Measurements from ENCODE around the gene HEXIM2.

HEXIM2 gene

GRCh38 chr17:45135978-45136791, 25.5 kb upstream of the HEXIM2 start:
- H3K27me3 ChIP-seq (ENCODE audit: control insufficient read depth in 1 of 2, insufficient read depth in 2 of 2, low read length in 2 of 2) = no peaks in the 10 kb centered on the region
- peaks cover 32% of the 10 kb centered on the region for H3K4me1 ChIP-seq (ENCODE audit: control insufficient read depth, insufficient read depth, low read length)
- peak overlapping the region; percentile 86 for H3K27ac ChIP-seq (ENCODE audit: low read length)
- H3K9me3 ChIP-seq (ENCODE audit: control insufficient read depth in 2 of 2, low read length in 2 of 2) = no peaks in the 10 kb centered on the region
- H3K9ac ChIP-seq (ENCODE audit: low read length in 2 of 2) = peak overlapping the region; percentile 78 to 94
- peak overlapping the region; percentile 56 to 94 for H3K4me3 ChIP-seq (ENCODE audit: low read length in 2 of 2)
- H3K36me3 ChIP-seq (ENCODE audit: control insufficient read depth in 2 of 2, insufficient read depth in 2 of 2, low read length in 2 of 2) = peaks cover 3% of the 10 kb centered on the region in 2 donors

- Histone ChIP-seq H3K4me1 (ENCODE audit: control insufficient read depth, insufficient read depth, low read length) (peaks cover 24% of the 10 kb centered on the region), H3K9ac (ENCODE audit: low read length in 2 of 2) (peak overlapping the region; percentile 78 to 94), H3K9me3 (ENCODE audit: control insufficient read depth in 2 of 2, low read length in 2 of 2) (no peaks in the 10 kb centered on the region), H3K36me3 (ENCODE audit: control insufficient read depth in 2 of 2, insufficient read depth in 2 of 2, low read length in 2 of 2) (peaks cover 3% of the 10 kb centered on the region in 2 donors), H3K27me3 (ENCODE audit: control insufficient read depth in 1 of 2, insufficient read depth in 2 of 2, low read length in 2 of 2) (no peaks in the 10 kb centered on the region), H3K27ac (ENCODE audit: low read length) (peak overlapping the region; percentile 86), H3K4me3 (ENCODE audit: low read length in 2 of 2) (no peak overlapping the region)
These were observed 24.7 kb upstream of the HEXIM2 start for GRCh38 chr17:45136846-45137560.

- H3K9ac ChIP-seq (ENCODE audit: low read length in 2 of 2) = peak overlapping the region in 1 of 2 donors; percentile 51
- no peaks in the 10 kb centered on the region for H3K9me3 ChIP-seq (ENCODE audit: control insufficient read depth in 2 of 2, low read length in 2 of 2)
- H3K36me3 ChIP-seq (ENCODE audit: control insufficient read depth in 2 of 2, insufficient read depth in 2 of 2, low read length in 2 of 2) = peaks cover 3% of the 10 kb centered on the region in 2 donors
- H3K4me1 ChIP-seq (ENCODE audit: control insufficient read depth, insufficient read depth, low read length) = peaks cover 22% of the 10 kb centered on the region
- H3K27ac ChIP-seq (ENCODE audit: low read length) = no peak overlapping the region
- H3K27me3 ChIP-seq (ENCODE audit: control insufficient read depth in 1 of 2, insufficient read depth in 2 of 2, low read length in 2 of 2) = no peaks in the 10 kb centered on the region
- no peak overlapping the region for H3K4me3 ChIP-seq (ENCODE audit: low read length in 2 of 2)
These were observed 23.9 kb upstream of the HEXIM2 start for GRCh38 chr17:45137561-45138305.

- Histone ChIP-seq H3K4me3 (ENCODE audit: low read length in 2 of 2) (no peak overlapping the region), H3K27me3 (ENCODE audit: control insufficient read depth in 1 of 2, insufficient read depth in 2 of 2, low read length in 2 of 2) (no peaks in the 10 kb centered on the region), H3K4me1 (ENCODE audit: control insufficient read depth, insufficient read depth, low read length) (peaks cover 30% of the 10 kb centered on the region), H3K27ac (ENCODE audit: low read length) (no peak overlapping the region), H3K9me3 (ENCODE audit: control insufficient read depth in 2 of 2, low read length in 2 of 2) (no peaks in the 10 kb centered on the region), H3K9ac (ENCODE audit: low read length in 2 of 2) (no peak overlapping the region), H3K36me3 (ENCODE audit: control insufficient read depth in 2 of 2, insufficient read depth in 2 of 2, low read length in 2 of 2) (peaks cover 3% of the 10 kb centered on the region in 2 donors)
These were observed 22.7 kb upstream of the HEXIM2 start for GRCh38 chr17:45138911-45139532.

- Histone ChIP-seq H3K4me3 (ENCODE audit: low read length in 2 of 2) (no peak overlapping the region), H3K27me3 (ENCODE audit: control insufficient read depth in 1 of 2, insufficient read depth in 2 of 2, low read length in 2 of 2) (no peaks in the 10 kb centered on the region), H3K36me3 (ENCODE audit: control insufficient read depth in 2 of 2, insufficient read depth in 2 of 2, low read length in 2 of 2) (peaks cover 3% of the 10 kb centered on the region in 2 donors), H3K27ac (ENCODE audit: low read length) (no peak overlapping the region), H3K9me3 (ENCODE audit: control insufficient read depth in 2 of 2, low read length in 2 of 2) (no peaks in the 10 kb centered on the region), H3K9ac (ENCODE audit: low read length in 2 of 2) (no peak overlapping the region), H3K4me1 (ENCODE audit: control insufficient read depth, insufficient read depth, low read length) (peaks cover 35% of the 10 kb centered on the region)
These were observed 22.1 kb upstream of the HEXIM2 start for GRCh38 chr17:45139533-45139920.

- peak overlapping the region; percentile 52 to 72 for H3K4me3 ChIP-seq (ENCODE audit: low read length in 2 of 2)
- H3K27me3 ChIP-seq (ENCODE audit: control insufficient read depth in 1 of 2, insufficient read depth in 2 of 2, low read length in 2 of 2) = no peaks in the 10 kb centered on the region
- H3K4me1 ChIP-seq (ENCODE audit: control insufficient read depth, insufficient read depth, low read length) = peaks cover 38% of the 10 kb centered on the region
- H3K36me3 ChIP-seq (ENCODE audit: control insufficient read depth in 2 of 2, insufficient read depth in 2 of 2, low read length in 2 of 2) = peaks cover 3% of the 10 kb centered on the region in 2 donors
- H3K9ac ChIP-seq (ENCODE audit: low read length in 2 of 2) = peak overlapping the region; percentile 79 to 81
- peak overlapping the region; percentile 95 for H3K27ac ChIP-seq (ENCODE audit: low read length)
- no peaks in the 10 kb centered on the region for H3K9me3 ChIP-seq (ENCODE audit: control insufficient read depth in 2 of 2, low read length in 2 of 2)
These were observed 18.5 kb upstream of the HEXIM2 start for GRCh38 chr17:45143094-45143670.

- no peaks in the 10 kb centered on the region for H3K27me3 ChIP-seq (ENCODE audit: control insufficient read depth in 1 of 2, insufficient read depth in 2 of 2, low read length in 2 of 2)
- peak overlapping the region; percentile 52 to 72 for H3K4me3 ChIP-seq (ENCODE audit: low read length in 2 of 2)
- H3K36me3 ChIP-seq (ENCODE audit: control insufficient read depth in 2 of 2, insufficient read depth in 2 of 2, low read length in 2 of 2) = peaks cover under 1 to 3% of the 10 kb centered on the region in 2 donors
- H3K9me3 ChIP-seq (ENCODE audit: control insufficient read depth in 2 of 2, low read length in 2 of 2) = no peaks in the 10 kb centered on the region
- H3K4me1 ChIP-seq (ENCODE audit: control insufficient read depth, insufficient read depth, low read length) = peaks cover 38% of the 10 kb centered on the region
- H3K27ac ChIP-seq (ENCODE audit: low read length) = peak overlapping the region; percentile 95
- peak overlapping the region; percentile 79 to 81 for H3K9ac ChIP-seq (ENCODE audit: low read length in 2 of 2)
These were observed 17.9 kb upstream of the HEXIM2 start for GRCh38 chr17:45143767-45144198.

GRCh38 chr17:45144199-45145034, 17.3 kb upstream of the HEXIM2 start:
- H3K4me1 ChIP-seq (ENCODE audit: control insufficient read depth, insufficient read depth, low read length) = peaks cover 38% of the 10 kb centered on the region
- no peaks in the 10 kb centered on the region for H3K9me3 ChIP-seq (ENCODE audit: control insufficient read depth in 2 of 2, low read length in 2 of 2)
- H3K27me3 ChIP-seq (ENCODE audit: control insufficient read depth in 1 of 2, insufficient read depth in 2 of 2, low read length in 2 of 2) = no peaks in the 10 kb centered on the region
- H3K4me3 ChIP-seq (ENCODE audit: low read length in 2 of 2) = peak overlapping the region; percentile 52 to 72
- peak overlapping the region; percentile 79 to 81 for H3K9ac ChIP-seq (ENCODE audit: low read length in 2 of 2)
- peak overlapping the region; percentile 95 for H3K27ac ChIP-seq (ENCODE audit: low read length)
- H3K36me3 ChIP-seq (ENCODE audit: control insufficient read depth in 2 of 2, insufficient read depth in 2 of 2, low read length in 2 of 2) = peaks cover 0 to under 1% of the 10 kb centered on the region in 2 donors

GRCh38 chr17:45145035-45145389, 16.7 kb upstream of the HEXIM2 start:
- Histone ChIP-seq H3K4me3 (ENCODE audit: low read length in 2 of 2) (peak overlapping the region in 1 of 2 donors; percentile 72), H3K9me3 (ENCODE audit: control insufficient read depth in 2 of 2, low read length in 2 of 2) (no peaks in the 10 kb centered on the region), H3K27me3 (ENCODE audit: control insufficient read depth in 1 of 2, insufficient read depth in 2 of 2, low read length in 2 of 2) (no peaks in the 10 kb centered on the region), H3K9ac (ENCODE audit: low read length in 2 of 2) (peak overlapping the region; percentile 71 to 81), H3K36me3 (ENCODE audit: control insufficient read depth in 2 of 2, insufficient read depth in 2 of 2, low read length in 2 of 2) (no peaks in the 10 kb centered on the region), H3K27ac (ENCODE audit: low read length) (peak overlapping the region; percentile 95), H3K4me1 (ENCODE audit: control insufficient read depth, insufficient read depth, low read length) (peaks cover 38% of the 10 kb centered on the region)

Data from stomach smooth muscle (tissue), 2 donors.